Measurements from ENCODE around the gene HOXB2.
A peak's percentile ranks its signal among the peaks of the same experiment; 100 is the strongest.

Gene HOXB2

DNA sequence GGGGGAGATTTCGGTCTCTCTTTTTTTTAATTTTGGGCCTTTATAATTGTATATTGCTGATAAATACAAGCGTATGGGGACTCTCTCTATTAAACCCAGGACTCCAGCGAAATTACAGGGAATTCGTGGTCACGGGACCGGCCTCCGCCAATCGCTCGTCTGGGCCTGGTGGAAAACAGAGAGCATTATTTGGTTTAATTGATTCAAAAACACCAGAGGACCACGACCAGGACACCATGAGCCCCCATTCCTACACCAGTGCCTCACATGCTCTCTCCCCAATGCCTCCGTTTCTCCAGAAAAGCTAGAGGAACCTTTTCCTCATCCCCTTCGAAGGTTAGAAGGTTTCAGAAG, at the start of gene HOXB2:
HOXB2 (minus strand) TSS at position 88 of the 354 bp plus-strand sequence. CDS start 198 bp downstream, outside the sequence.
- DNase-seq (ENCODE audit: low read depth in 1 of 2, low spot score in 1 of 2), result peak; percentile 67 to 78
- in situ Hi-C loops (cut with HindIII; ENCODE audit: low pct_unique_long_range_greater_than_20kb, low sequenced_read_pairs), result no loop called here
- TF ChIP-seq JUND (IDR thresholded peaks at IDR 0.05; ENCODE audit: low read depth), result no peak

DNA sequence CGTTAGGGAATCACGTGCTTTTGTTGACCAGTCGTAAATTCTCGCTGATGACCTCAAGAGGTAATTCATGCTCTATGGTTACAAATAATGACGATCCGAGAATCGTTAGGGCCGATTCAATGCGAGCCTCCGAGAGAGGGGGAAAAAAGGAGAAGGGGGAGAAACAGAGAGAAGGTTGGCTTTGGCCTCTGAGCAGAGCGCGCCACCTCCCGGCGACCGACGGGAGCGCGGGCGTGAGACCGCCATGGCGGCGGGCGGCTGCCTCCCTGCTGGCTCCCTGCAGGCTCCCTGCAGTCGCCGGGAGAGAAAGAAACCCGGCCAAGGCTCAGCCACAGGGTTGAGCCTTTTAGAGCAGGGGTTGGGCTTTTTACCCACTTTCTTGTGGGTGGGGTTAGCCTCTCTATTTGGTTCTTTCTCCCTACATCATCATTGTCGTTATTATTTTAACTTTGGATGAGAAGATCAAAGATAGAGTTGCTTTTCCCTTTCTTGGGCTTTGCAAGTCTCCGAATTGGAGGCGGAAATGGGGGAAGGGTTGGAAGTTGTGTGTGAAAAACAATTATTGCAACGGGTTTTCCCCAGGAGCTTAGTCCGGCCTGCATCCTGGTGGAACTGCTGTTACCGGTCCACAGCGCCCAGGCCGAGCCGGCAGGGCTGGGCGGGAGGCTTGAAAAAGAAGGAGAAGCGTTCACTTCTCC, 49.1 kb upstream of the HOXB2 start:
- in situ Hi-C loops (cut with HindIII; ENCODE audit: low pct_unique_long_range_greater_than_20kb, low sequenced_read_pairs), result no loop called here
- DNase-seq (ENCODE audit: low read depth in 1 of 2, low spot score in 1 of 2), result peak; percentile 85 to 96
- TF ChIP-seq JUND (IDR thresholded peaks at IDR 0.05; ENCODE audit: low read depth), result no peak

DNA sequence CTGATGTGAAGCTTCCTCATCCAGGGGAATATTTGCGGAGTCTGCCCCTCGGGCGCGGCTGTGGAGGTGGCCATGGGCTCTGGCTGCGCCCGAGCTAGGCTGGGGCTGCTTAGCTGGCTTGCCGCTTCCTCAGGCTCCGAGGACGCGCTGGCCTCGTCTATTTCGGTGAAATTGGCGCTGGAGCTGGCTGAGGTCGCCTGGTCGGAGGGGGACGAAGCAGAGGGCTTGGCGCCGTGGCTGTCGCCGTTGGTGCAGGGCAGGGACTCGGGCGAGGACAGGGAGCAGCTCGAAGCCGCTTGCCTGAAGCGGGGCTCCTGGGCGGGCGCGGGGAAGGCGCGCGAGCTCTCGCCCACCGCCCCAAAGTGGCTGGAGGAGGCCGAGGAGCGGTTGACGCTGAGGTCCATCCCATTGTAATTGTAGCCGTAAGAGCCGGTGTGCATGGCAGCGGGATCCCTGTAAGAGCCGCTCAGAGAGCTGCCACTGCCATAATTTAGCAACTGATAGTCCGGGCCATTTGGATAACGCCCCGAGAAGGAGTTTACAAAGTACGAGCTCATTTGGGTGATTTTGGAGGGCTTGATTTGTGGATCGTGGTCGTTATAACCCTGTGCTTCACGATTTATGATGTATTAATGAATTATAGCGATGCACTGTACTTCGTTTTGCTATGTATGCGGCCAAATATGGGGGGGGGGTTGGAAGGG, 48.4 kb upstream of the HOXB2 start, which contains the start of gene HOXB5:
HOXB5 (minus strand) TSS at position 654 of the 704 bp plus-strand sequence; CDS start at position 557, 97 bp downstream.
- peak in 1 of 2 experiments; percentile 47 for DNase-seq (ENCODE audit: low read depth in 1 of 2, low spot score in 1 of 2)
- in situ Hi-C loops (cut with HindIII; ENCODE audit: low pct_unique_long_range_greater_than_20kb, low sequenced_read_pairs), result no loop called here

DNA sequence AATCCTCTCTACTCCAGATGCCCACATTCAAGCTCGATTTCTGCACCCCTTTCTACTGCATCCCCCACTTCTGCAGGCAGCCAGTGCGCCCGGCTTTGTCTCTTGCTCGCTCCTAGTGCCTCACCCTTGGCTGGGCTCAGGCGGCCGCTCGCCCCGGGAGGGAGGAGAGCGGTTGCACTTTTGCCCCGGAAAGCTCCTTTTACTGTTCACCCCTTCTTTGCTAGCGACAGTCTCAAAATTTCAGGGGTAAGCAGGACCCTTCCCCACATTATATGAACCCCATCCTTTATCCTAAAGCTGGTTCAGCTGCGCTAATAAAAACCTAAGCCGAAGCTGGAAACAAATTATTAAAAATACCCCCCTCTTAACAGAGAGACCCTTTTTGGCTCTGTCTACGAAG, 47.7 kb upstream of the HOXB2 start:
- TF ChIP-seq JUND (IDR thresholded peaks at IDR 0.05; ENCODE audit: low read depth), result no peak
- in situ Hi-C loops (cut with HindIII; ENCODE audit: low pct_unique_long_range_greater_than_20kb, low sequenced_read_pairs), result no loop called here
- no peak for DNase-seq (ENCODE audit: low read depth in 1 of 2, low spot score in 1 of 2)

More for the DNA sequence above, 48.4 kb upstream of the HOXB2 start, which contains the start of gene HOXB5:
- TF ChIP-seq JUND (IDR thresholded peaks at IDR 0.05; ENCODE audit: low read depth), result no peak

DNA sequence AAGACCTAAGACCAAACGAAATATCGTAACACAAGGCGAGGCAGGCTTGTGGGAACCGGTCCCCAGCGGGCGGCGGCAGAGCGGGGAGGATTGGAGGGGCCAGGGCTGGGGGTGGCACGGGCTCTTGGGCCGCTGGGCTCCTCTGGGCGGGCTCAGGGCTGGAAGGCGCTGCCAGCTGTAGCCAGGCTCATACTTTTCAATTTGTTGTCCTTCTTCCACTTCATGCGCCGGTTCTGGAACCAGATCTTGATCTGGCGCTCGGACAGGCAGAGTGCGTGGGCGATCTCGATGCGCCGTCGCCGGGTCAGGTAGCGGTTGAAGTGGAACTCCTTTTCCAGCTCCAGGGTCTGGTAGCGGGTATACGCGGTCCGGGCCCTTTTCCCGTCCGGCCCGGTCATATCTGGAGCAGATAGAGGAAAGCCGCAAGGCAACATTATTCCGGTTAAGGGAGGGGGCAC, 47.2 kb upstream of the HOXB2 start:
- no peak for DNase-seq (ENCODE audit: low read depth in 1 of 2, low spot score in 1 of 2)
- no peak for TF ChIP-seq JUND (IDR thresholded peaks at IDR 0.05; ENCODE audit: low read depth)
- in situ Hi-C loops (cut with HindIII; ENCODE audit: low pct_unique_long_range_greater_than_20kb, low sequenced_read_pairs), result no loop called here

DNA sequence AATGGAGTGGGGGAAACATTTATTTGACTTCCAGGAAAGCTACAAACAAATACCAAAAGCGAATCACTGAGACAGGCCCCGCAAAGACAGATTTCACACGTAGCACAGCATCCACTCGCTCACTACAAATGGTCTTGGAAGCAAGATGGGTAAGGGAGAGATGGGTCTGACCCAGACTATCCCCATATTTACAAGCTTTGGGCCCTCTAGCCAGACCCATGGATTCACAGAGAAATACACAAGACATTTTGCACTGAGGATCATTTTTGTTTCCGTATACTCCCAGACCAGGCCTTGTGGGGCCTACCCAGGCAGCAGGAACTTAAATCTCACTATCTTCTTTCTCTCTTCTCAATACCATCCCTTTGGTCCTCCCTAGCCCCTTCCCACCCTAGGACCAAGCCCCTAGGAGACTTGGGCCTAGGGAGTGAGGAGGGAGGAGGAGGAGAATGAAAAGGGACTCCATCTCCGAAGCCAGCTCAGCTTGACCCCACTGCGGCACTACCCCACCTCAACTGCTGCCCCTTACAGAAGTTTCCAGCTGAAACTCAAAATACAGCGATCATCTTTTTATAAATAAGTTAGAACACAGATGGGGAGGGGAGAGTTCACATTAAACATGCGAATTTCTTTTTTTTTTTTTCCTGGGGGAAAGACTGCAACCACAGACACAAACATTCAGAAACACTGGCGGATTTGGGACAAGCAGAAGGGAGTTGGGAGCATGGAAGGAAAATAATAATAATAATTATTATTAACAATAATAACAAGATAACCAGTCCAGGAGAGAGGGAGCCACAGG, 46.5 kb upstream of the HOXB2 start:
- no peak for TF ChIP-seq JUND (IDR thresholded peaks at IDR 0.05; ENCODE audit: low read depth)
- in situ Hi-C loops (cut with HindIII; ENCODE audit: low pct_unique_long_range_greater_than_20kb, low sequenced_read_pairs), result no loop called here
- DNase-seq (ENCODE audit: low read depth in 1 of 2, low spot score in 1 of 2), result no peak

DNA sequence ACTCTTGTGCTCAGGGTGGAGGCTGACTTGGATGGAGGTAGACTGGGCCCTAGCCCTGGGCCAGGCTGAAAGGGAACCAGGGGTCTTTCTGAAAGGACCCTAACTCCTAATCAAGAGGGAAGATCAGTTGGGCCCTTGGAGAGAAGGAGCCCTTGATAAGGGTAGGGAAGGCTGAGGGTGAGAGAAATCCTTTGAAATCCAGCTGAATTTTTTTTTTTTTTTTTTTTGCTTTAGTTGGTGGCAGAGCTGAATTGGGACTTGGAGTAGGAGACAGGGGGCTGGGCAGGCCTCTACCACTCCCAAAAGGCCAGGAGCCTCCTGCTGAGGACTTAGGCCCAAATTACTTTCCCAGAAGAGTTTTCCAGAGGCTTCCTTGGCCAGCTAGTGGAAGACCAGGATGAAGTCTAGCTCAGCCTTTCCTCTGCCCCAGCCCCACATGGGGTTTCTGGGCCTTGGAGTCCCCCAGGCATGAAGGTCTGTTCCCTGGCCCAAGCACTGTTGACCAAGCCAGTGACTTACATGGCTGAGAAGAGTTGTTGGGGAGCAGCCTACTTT, 45.8 kb upstream of the HOXB2 start:
- in situ Hi-C loops (cut with HindIII; ENCODE audit: low pct_unique_long_range_greater_than_20kb, low sequenced_read_pairs), result no loop called here
- TF ChIP-seq JUND (IDR thresholded peaks at IDR 0.05; ENCODE audit: low read depth), result no peak
- no peak for DNase-seq (ENCODE audit: low read depth in 1 of 2, low spot score in 1 of 2)

DNA sequence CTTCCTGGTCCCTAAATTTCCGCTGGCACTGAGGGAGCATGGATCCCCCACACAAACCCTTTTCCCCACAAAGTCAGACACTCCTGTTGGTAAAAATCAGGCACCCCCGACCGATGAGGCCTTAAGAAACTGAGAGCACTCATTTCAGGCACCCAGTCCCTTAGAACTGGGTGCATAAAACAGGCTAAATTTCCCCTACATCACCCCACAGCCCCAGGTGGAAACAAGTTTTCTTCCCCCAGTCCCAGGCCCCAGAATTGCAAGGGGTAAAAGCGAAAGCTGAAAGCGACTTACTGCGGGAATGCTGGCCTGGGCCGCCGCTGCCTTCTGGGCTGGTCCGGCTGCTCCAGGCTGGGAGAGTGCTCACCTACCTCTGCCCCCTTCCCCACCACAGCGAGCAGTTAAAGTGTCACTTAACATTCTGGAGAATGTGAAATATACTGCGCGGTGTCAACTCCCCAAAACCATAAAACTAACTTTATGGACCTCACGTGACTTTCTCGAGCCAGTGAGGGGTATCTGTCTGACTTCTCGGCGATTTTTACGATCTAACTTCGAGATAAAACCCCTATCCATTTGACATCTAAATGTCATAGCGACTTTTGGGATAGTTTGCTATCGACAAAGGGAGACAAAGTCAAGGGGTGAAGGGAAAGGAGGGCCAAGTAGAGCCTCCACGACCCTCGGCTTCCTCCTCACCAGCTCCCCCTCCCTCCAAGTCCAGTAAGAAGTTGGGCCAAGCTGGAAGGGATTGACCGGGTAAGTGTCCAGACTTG, 45.1 kb upstream of the HOXB2 start, which contains the start of gene HOXB3:
HOXB3 (minus strand) TSS at position 411 of the 776 bp plus-strand sequence. CDS start 37,767 bp downstream, outside the sequence.
- TF ChIP-seq JUND (IDR thresholded peaks at IDR 0.05; ENCODE audit: low read depth), result no peak
- in situ Hi-C loops (cut with HindIII; ENCODE audit: low pct_unique_long_range_greater_than_20kb, low sequenced_read_pairs), result no loop called here
- DNase-seq (ENCODE audit: low read depth in 1 of 2, low spot score in 1 of 2), result no peak

DNA sequence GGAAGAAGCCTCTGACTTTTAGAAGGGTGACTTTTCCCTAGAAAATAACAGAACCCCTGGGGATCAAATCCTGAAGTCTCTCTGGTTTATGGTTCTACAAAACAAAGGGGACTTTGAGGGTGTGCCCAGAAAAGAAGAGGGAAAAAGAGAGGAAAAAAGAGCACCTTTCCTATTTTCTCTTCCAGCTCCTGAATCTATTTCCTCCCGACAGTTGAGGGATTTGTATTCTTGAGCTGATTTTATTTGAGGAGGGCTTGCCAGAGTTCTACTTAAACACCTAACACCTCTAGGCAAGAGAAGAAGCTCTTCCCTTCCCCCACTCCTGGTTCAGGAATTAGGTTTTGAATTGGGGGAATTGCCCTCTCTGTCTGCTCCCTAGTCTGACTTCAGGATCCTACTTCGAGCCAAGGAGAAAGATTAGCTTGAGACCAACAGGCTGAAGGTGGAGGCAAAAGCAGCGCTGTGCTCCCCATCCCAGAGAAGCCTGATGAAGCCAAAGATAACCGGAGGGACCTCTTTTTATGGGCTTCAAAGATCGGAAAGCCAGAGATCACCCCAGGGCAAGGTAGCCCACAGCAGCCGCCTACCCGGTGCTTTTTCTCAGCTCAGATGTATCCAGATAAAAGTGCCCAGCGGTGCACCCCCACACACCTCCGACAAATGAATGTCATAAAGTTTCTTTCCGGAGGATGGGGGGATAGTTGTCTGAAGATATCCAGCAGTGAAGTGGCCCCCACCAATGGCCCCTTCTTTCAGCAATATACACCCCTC, 44.3 kb upstream of the HOXB2 start:
- in situ Hi-C loops (cut with HindIII; ENCODE audit: low pct_unique_long_range_greater_than_20kb, low sequenced_read_pairs), result no loop called here
- TF ChIP-seq JUND (IDR thresholded peaks at IDR 0.05; ENCODE audit: low read depth), result no peak
- no peak for DNase-seq (ENCODE audit: low read depth in 1 of 2, low spot score in 1 of 2)

DNA sequence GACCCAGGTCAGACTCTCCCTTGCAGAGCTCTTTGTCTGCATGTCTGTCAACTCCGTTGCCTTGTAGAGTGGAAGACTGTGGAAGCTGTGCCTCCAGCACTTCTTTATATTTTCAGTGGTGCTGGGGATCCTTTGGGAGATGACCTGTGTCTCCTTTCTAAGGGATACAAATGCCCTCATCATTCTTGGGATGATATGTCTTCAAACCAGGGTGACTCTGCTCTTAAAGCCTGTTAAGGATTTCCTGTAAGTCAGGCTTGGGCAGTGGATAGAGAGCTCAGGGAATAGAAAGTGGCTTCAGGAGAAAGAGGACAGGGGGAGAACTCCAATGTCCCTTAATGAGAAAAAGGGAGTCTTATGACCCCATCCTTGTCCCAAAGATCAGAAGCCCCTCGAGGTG, 43.6 kb upstream of the HOXB2 start:
- in situ Hi-C loops (cut with HindIII; ENCODE audit: low pct_unique_long_range_greater_than_20kb, low sequenced_read_pairs), result no loop called here
- peak in 1 of 2 experiments; percentile 41 for DNase-seq (ENCODE audit: low read depth in 1 of 2, low spot score in 1 of 2)
- TF ChIP-seq JUND (IDR thresholded peaks at IDR 0.05; ENCODE audit: low read depth), result no peak

DNA sequence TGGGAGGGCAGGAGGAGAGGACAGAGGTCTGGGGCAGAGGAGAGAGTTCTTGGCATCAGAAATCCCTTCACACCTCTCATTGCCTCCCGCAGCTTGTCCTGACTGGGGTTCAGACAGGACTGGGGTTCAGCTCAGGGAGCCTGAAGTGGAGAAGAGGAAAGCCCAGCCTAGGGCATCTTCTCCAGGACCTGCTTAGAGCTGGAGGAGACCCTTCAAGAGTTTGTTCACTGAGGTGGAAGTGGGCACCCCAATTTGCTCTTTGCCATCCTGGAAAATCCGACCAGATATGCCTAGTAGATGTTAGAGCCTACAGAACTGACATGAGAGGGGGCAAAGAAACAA, 43.1 kb upstream of the HOXB2 start:
- TF ChIP-seq JUND (IDR thresholded peaks at IDR 0.05; ENCODE audit: low read depth), result no peak
- no peak for DNase-seq (ENCODE audit: low read depth in 1 of 2, low spot score in 1 of 2)
- in situ Hi-C loops (cut with HindIII; ENCODE audit: low pct_unique_long_range_greater_than_20kb, low sequenced_read_pairs), result no loop called here
